WTC11 (cell line): ENCODE data around the gene UGT1A5. TPM values are rescaled to one million over a fixed set of nuclear protein-coding genes. Genes with fewer than 3 reads are reported as not detected.

Experiments
- ATAC-seq: fragments of 200-7000 bp; cut with Tn5 transposase; 2 replicates; pipeline ENCODE4 v1.10.0; 2021; ENCODE audit warnings: mild to moderate bottlenecking, moderate library complexity
- CTCF ChIA-PET: fragments of 300-600 bp; sonication (Branson Sonifier 250); formaldehyde crosslinking; loops from one replicate; lab custom pipeline; 2021; ENCODE audit warnings: antibody characterized with exemption; lab: Charles Lee
- POLR2A ChIA-PET: fragments of 350-600 bp; sonication (Branson Sonifier 250); formaldehyde crosslinking; loops from one replicate; lab custom pipeline; 2021; ENCODE audit warnings: antibody characterized with exemption; lab: Charles Lee
- DNase-seq: peaks from one replicate; pipeline ENCODE4 v3.0.0; 2021; ENCODE audit warnings: low spot score
- H3K27ac Mint-ChIP-seq: 2 replicates; pipeline ENCODE4 v1.8.0; 2021; ENCODE audit warnings: mixed read lengths
- H3K27me3 Mint-ChIP-seq: 2 replicates; pipeline ENCODE4 v1.8.0; 2021; ENCODE audit warnings: low read depth, mild to moderate bottlenecking, moderate library complexity, mixed read lengths
- H3K36me3 Mint-ChIP-seq: 2 replicates; pipeline ENCODE4 v1.8.0; 2021; ENCODE audit warnings: mixed read lengths
- H3K4me1 Mint-ChIP-seq: 2 replicates; pipeline ENCODE4 v1.8.0; 2022; ENCODE audit warnings: mixed read lengths
- H3K4me3 Mint-ChIP-seq: 2 replicates; pipeline ENCODE4 v1.8.0; 2021; ENCODE audit warnings: mild to moderate bottlenecking, moderate library complexity, mixed read lengths
- H3K9me3 Mint-ChIP-seq: 2 replicates; pipeline ENCODE4 v1.8.0; 2021; ENCODE audit warnings: mixed read lengths
- AFF4 ChIP-seq: sonication (generic); formaldehyde crosslinking; IDR thresholded peaks from 2 replicates; pipeline ENCODE4 v1.8.1; 2023; ENCODE audit warnings: mild to moderate bottlenecking, missing genetic modification reagents, borderline replicate concordance
- ARID4B ChIP-seq: sonication (generic); formaldehyde crosslinking; IDR thresholded peaks from 2 replicates; pipeline ENCODE4 v1.8.0; 2023; ENCODE audit warnings: missing genetic modification reagents, mild to moderate bottlenecking, borderline replicate concordance
- CREM ChIP-seq: sonication (generic); formaldehyde crosslinking; IDR thresholded peaks from 2 replicates; pipeline ENCODE4 v1.8.1; 2022; ENCODE audit warnings: mild to moderate bottlenecking, missing genetic modification reagents, moderate library complexity
- E2F1 ChIP-seq: sonication (generic); formaldehyde crosslinking; IDR thresholded peaks from 2 replicates; pipeline ENCODE4 v1.8.0; 2022; ENCODE audit warnings: mild to moderate bottlenecking, missing genetic modification reagents
- ELF4 ChIP-seq: sonication (generic); formaldehyde crosslinking; IDR thresholded peaks from 2 replicates; pipeline ENCODE4 v1.8.1; 2022; ENCODE audit warnings: low read depth, mild to moderate bottlenecking, moderate library complexity, missing genetic modification reagents
- EMX1 ChIP-seq: fragments of 250-450 bp; sonication (Bioruptor Pico); IDR thresholded peaks from 2 replicates; pipeline ENCODE4 v1.8.0; 2021; ENCODE audit warnings: mild to moderate bottlenecking
- FOXP4 ChIP-seq: sonication (generic); formaldehyde crosslinking; IDR thresholded peaks from 2 replicates; pipeline ENCODE4 v1.8.0; 2022; ENCODE audit warnings: mild to moderate bottlenecking, missing genetic modification reagents
- NFE2L1 ChIP-seq: sonication (generic); formaldehyde crosslinking; IDR thresholded peaks from 2 replicates; pipeline ENCODE4 v1.8.1; 2023; ENCODE audit warnings: missing genetic modification reagents
- PRRX2 ChIP-seq: fragments of 250-450 bp; sonication (Bioruptor Pico); IDR thresholded peaks from 2 replicates; pipeline ENCODE4 v1.8.0; 2021; ENCODE audit warnings: mild to moderate bottlenecking
- RELA ChIP-seq: sonication (generic); formaldehyde crosslinking; IDR thresholded peaks from 2 replicates; pipeline ENCODE4 v1.8.1; 2022; ENCODE audit warnings: missing genetic modification reagents, mild to moderate bottlenecking, borderline replicate concordance
- RORB ChIP-seq: fragments of 250-450 bp; sonication (Bioruptor Pico); IDR thresholded peaks from 2 replicates; pipeline ENCODE4 v1.9.0; 2021; ENCODE audit warnings: mild to moderate bottlenecking
- SMAD3 ChIP-seq: sonication (generic); formaldehyde crosslinking; IDR thresholded peaks from 2 replicates; pipeline ENCODE4 v1.8.0; 2022; ENCODE audit warnings: missing genetic modification reagents, mild to moderate bottlenecking, borderline replicate concordance
- ZBTB21 ChIP-seq: sonication (generic); formaldehyde crosslinking; IDR thresholded peaks from 2 replicates; pipeline ENCODE4 v1.8.1; 2023; ENCODE audit warnings: mild to moderate bottlenecking, missing genetic modification reagents, borderline replicate concordance
- ZNF219 ChIP-seq: sonication (generic); formaldehyde crosslinking; IDR thresholded peaks from 2 replicates; pipeline ENCODE4 v1.8.0; 2023; ENCODE audit warnings: missing genetic modification reagents, mild to moderate bottlenecking, borderline replicate concordance
- ZNF671 ChIP-seq: fragments of 250-450 bp; sonication (Bioruptor Pico); IDR thresholded peaks from 2 replicates; pipeline ENCODE4 v1.8.0; 2021; ENCODE audit warnings: mild to moderate bottlenecking
- total RNA-seq: library from RNA; stranded (reverse); gene quantifications from 3 replicates; pipeline ENCODE4 v1.2.3, GENCODE V29; 2021

The UGT1A5 gene
- total RNA-seq, 1 experiment from 2014 or later, result not detected

- no peak for TF ChIP-seq FOXP4 (CRISPR knock-in tag)
- TF ChIP-seq ZBTB21 (CRISPR knock-in tag), result no peak
- TF ChIP-seq ELF4, result no peak
- TF ChIP-seq PRRX2 (CRISPR knock-in tag), result no peak
- no peak for TF ChIP-seq CREM (CRISPR knock-in tag)
Measured at GRCh38 chr2:233778030-233778429, 65.3 kb downstream of the UGT1A5 start, which contains the start of gene MROH2A (continued).

- POLR2A ChIA-PET, result no interaction called here
Measured at GRCh38 chr2:233779722-233780121, 67.0 kb downstream of the UGT1A5 start.

More at GRCh38 chr2:233779722-233780121, 67.0 kb downstream of the UGT1A5 start:
- no peak overlapping the region for H3K4me3 Mint-ChIP-seq
- no peaks in the 10 kb centered on the region; the same call in 1 of the 2 replicates for H3K27me3 Mint-ChIP-seq
- ATAC-seq (no peak), DNase-seq (no peak)
- H3K9me3 Mint-ChIP-seq, result peaks cover 47% of the 10 kb centered on the region
- H3K4me1 Mint-ChIP-seq, result no peaks in the 10 kb centered on the region
- H3K36me3 Mint-ChIP-seq, result peaks cover 8% of the 10 kb centered on the region
- CTCF ChIA-PET, result no interaction called here
- TF ChIP-seq E2F1 (CRISPR knock-in tag) (no peak), ZNF219 (CRISPR knock-in tag) (no peak), ARID4B (CRISPR knock-in tag) (no peak), FOXP4 (CRISPR knock-in tag) (no peak), RORB (no peak), AFF4 (CRISPR knock-in tag) (no peak), EMX1 (CRISPR knock-in tag) (no peak), NFE2L1 (no peak), ZNF671 (CRISPR knock-in tag) (no peak), RELA (CRISPR knock-in tag) (no peak), SMAD3 (CRISPR knock-in tag) (no peak)
- no peak overlapping the region for H3K27ac Mint-ChIP-seq
